ENCODE measurements around the gene FZR1.

DNA sequence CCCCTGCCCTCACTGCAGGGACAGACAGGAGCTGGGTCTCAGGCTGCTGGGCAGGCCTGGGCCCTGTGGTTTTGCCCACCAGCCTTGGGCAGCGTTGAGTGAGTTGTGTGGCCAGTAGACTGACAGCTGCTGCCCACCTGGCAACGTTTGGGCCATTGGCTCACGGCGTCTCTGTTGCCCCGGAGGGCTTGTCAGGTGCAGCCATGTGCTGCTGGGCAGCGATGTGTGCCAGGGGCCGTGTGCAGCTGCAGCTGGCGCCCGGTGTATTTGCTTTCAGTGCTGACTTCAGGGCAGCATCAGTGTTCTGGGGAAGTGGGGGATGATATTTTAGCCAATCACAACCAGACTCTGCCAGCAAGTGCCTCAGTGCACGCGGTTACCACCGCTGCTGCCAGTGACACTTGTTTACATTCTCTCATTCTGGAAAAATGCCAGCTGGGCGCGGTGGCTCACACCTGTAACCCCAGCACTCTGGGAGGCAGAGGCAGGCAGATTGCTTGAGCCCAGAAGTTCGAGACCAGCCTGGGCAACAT, 10.6 kb downstream of the FZR1 start:
- TF ChIP-seq, protein P1, sequence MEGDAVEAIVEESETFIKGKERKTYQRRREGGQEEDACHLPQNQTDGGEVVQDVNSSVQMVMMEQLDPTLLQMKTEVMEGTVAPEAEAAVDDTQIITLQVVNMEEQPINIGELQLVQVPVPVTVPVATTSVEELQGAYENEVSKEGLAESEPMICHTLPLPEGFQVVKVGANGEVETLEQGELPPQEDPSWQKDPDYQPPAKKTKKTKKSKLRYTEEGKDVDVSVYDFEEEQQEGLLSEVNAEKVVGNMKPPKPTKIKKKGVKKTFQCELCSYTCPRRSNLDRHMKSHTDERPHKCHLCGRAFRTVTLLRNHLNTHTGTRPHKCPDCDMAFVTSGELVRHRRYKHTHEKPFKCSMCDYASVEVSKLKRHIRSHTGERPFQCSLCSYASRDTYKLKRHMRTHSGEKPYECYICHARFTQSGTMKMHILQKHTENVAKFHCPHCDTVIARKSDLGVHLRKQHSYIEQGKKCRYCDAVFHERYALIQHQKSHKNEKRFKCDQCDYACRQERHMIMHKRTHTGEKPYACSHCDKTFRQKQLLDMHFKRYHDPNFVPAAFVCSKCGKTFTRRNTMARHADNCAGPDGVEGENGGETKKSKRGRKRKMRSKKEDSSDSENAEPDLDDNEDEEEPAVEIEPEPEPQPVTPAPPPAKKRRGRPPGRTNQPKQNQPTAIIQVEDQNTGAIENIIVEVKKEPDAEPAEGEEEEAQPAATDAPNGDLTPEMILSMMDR (IDR thresholded peaks at IDR 0.05): no peak
- TF ChIP-seq POLR2A (IDR thresholded peaks at IDR 0.05): no peak
